Breast epithelium (tissue), 4 donors: ENCODE measurements around the gene NCAM2. TPM values are rescaled to one million over a fixed set of nuclear protein-coding genes. Genes with fewer than 3 reads are reported as not detected.

Source experiments
- DNase-seq, 2 donors: peaks; one replicate each; pipeline ENCODE4 v3.0.0-alpha.2; 2019; ENCODE audit warnings: low spot score in 2 of 2
- H3K27ac ChIP-seq, 2 donors: fragments of 200-600 bp; sonication (generic) in 1 of 2; one replicate each; pipeline ENCODE4 v1.5.1; 2016 to 2019; ENCODE audit warnings: mild to moderate bottlenecking in 1 of 2
- H3K27me3 ChIP-seq, 2 donors: fragments of 200-600 bp; sonication (generic) in 1 of 2; one replicate each; pipeline versions ENCODE4 v1.5.1 to v1.6.0; 2017 to 2019; ENCODE audit warnings: control low read depth in 1 of 2, mild to moderate bottlenecking in 1 of 2
- H3K36me3 ChIP-seq: fragments of 200-600 bp; one replicate; pipeline ENCODE4 v1.5.1; 2019
- H3K4me1 ChIP-seq, 2 donors: fragments of 200-600 bp; sonication (generic); one replicate each; pipeline ENCODE4 v1.5.1; 2016 to 2019; ENCODE audit warnings: control low read depth in 1 of 2
- H3K4me3 ChIP-seq, 3 donors: fragments of 200-600 bp; sonication (generic); 1 replicate in 2 of 3; 2 replicates in 1 of 3; pipeline ENCODE4 v1.5.1; 2016 to 2019; ENCODE audit warnings: mild to moderate bottlenecking in 3 of 3, moderate library complexity in 2 of 3
- H3K9me3 ChIP-seq, 2 donors: fragments of 200-600 bp; sonication (generic) in 1 of 2; one replicate each; pipeline ENCODE4 v1.5.1; 2016 to 2019; ENCODE audit warnings: control low read depth in 1 of 2
- CTCF ChIP-seq, 3 donors: fragments of 450-650 bp; IDR thresholded peaks; one replicate each; pipeline ENCODE4 v1.5.1; 2016 to 2017; ENCODE audit warnings: antibody characterized with exemption in 3 of 3, mild to moderate bottlenecking in 3 of 3, moderate library complexity in 3 of 3
- POLR2A ChIP-seq: fragments of 450-650 bp; IDR thresholded peaks from one replicate; pipeline ENCODE4 v1.6.1; 2016; ENCODE audit warnings: antibody characterized with exemption, mild to moderate bottlenecking, moderate library complexity
- POLR2AphosphoS5 ChIP-seq, 3 donors: sonication (generic); formaldehyde crosslinking; IDR thresholded peaks; one replicate each; pipeline ENCODE4 v1.6.1; 2017; ENCODE audit warnings: antibody characterized with exemption in 3 of 3
- intact Hi-C: fragments of 100-400 bp; cut with DNase I; formaldehyde crosslinking; loops from one replicate; pipeline ENCODE4 v1.15.1; 2023; ENCODE audit warnings: low total_unique reads
- total RNA-seq, 3 donors: library from RNA; depleted of rRNA; stranded (reverse); fragments of >200 nt; gene quantifications; one replicate each; pipeline ENCODE4 v1.1.0, GENCODE V29; 2016

NCAM2 gene
- total RNA-seq, 3 donors from 2014 or later = 2.6 to 6.3 (median 3.6) TPM

- no peak overlapping the region for H3K4me3 ChIP-seq
- DNase-seq = no peak
- TF ChIP-seq POLR2A (no peak), CTCF (IDR thresholded peaks at IDR 0.05) (no peak), POLR2AphosphoS5 (IDR thresholded peaks at IDR 0.05) (no peak)
- H3K36me3 ChIP-seq = no peaks in the 10 kb centered on the region
- no peak overlapping the region for H3K27ac ChIP-seq
- intact Hi-C loops = no loop called here
- H3K9me3 ChIP-seq = no peaks in the 10 kb centered on the region
- H3K27me3 ChIP-seq = no peaks in the 10 kb centered on the region
- H3K4me1 ChIP-seq = no peaks in the 10 kb centered on the region
These were observed 87.0 kb downstream of the NCAM2 start for GRCh38 chr21:21085206-21085605.

GRCh38 chr21:21096956-21097355 lies 98.7 kb downstream of the NCAM2 start:
- TF ChIP-seq POLR2AphosphoS5 (IDR thresholded peaks at IDR 0.05) (no peak), POLR2A (no peak), CTCF (IDR thresholded peaks at IDR 0.05) (no peak)
- H3K4me3 ChIP-seq = no peak overlapping the region
- no peak for DNase-seq
- H3K27ac ChIP-seq = no peak overlapping the region
- no peaks in the 10 kb centered on the region for H3K36me3 ChIP-seq
- H3K27me3 ChIP-seq = no peaks in the 10 kb centered on the region
- H3K9me3 ChIP-seq = no peaks in the 10 kb centered on the region
- intact Hi-C loops = no loop called here
- no peaks in the 10 kb centered on the region for H3K4me1 ChIP-seq

GRCh38 chr21:21097466-21097865 lies 99.3 kb downstream of the NCAM2 start:
- Histone ChIP-seq H3K27me3 (no peaks in the 10 kb centered on the region), H3K4me3 (no peak overlapping the region), H3K9me3 (no peaks in the 10 kb centered on the region), H3K27ac (no peak overlapping the region), H3K36me3 (no peaks in the 10 kb centered on the region), H3K4me1 (no peaks in the 10 kb centered on the region)
- intact Hi-C loops = no loop called here
- DNase-seq = no peak
- TF ChIP-seq CTCF (IDR thresholded peaks at IDR 0.05) (no peak), POLR2A (no peak), POLR2AphosphoS5 (IDR thresholded peaks at IDR 0.05) (no peak)

- intact Hi-C loops = no loop called here
- H3K27ac ChIP-seq = no peak overlapping the region
- DNase-seq = no peak
- no peak overlapping the region for H3K4me3 ChIP-seq
- no peaks in the 10 kb centered on the region for H3K9me3 ChIP-seq
- H3K27me3 ChIP-seq = no peaks in the 10 kb centered on the region
- H3K4me1 ChIP-seq = no peaks in the 10 kb centered on the region
- no peaks in the 10 kb centered on the region for H3K36me3 ChIP-seq
- TF ChIP-seq POLR2AphosphoS5 (IDR thresholded peaks at IDR 0.05) (no peak), CTCF (IDR thresholded peaks at IDR 0.05) (peak in 1 of 3 donors; percentile 26)
These were observed 103.7 kb downstream of the NCAM2 start for GRCh38 chr21:21101911-21102310.

GRCh38 chr21:21102896-21103295 lies 104.7 kb downstream of the NCAM2 start:
- TF ChIP-seq POLR2A = no peak
- no peak for TF ChIP-seq POLR2AphosphoS5 (IDR thresholded peaks at IDR 0.05)
- no peak for TF ChIP-seq CTCF (IDR thresholded peaks at IDR 0.05)
- no peaks in the 10 kb centered on the region for H3K27me3 ChIP-seq
- no peaks in the 10 kb centered on the region for H3K4me1 ChIP-seq
- intact Hi-C loops = no loop called here
- no peak for DNase-seq
- H3K4me3 ChIP-seq = no peak overlapping the region
- H3K9me3 ChIP-seq = no peaks in the 10 kb centered on the region
- H3K27ac ChIP-seq = no peak overlapping the region
- no peaks in the 10 kb centered on the region for H3K36me3 ChIP-seq
